Measurements from ENCODE around the gene KCNJ8. TPM values are rescaled to one million over a fixed set of nuclear protein-coding genes. Genes with fewer than 3 reads are reported as not detected.

Gene KCNJ8
- polyA plus RNA-seq, 4 donors: 19.3 to 22.8 (median 21.0) TPM

- DNase-seq (ENCODE audit: low read depth in 4 of 4, low spot score in 3 of 4): peak in 1 of 4 donors; percentile 54
Observed at GRCh38 chr12:21718944-21719650, 55.4 kb downstream of the KCNJ8 start.

- DNase-seq (ENCODE audit: low read depth in 4 of 4, low spot score in 3 of 4): no peak
Observed at GRCh38 chr12:21718403-21718802, 56.1 kb downstream of the KCNJ8 start.

DNA sequence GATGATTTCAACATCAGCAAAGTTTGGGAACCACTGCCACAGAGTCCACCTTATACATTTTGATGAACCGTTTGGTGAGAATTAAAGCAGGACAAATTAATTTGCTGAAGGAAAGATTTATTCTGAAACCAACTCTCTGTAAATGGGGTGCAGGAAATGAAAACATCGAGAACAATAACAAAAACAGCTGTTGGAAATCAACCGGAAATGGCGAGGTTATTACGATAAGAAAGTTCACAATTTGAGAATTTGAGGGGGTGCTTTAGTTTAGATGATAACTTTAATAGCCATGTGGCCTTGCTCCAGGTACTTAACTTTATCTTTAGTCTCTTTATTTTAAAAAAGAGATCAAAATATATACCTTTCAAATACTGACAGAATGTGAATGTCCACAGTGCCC is 56.7 kb downstream of the KCNJ8 start:
- DNase-seq (ENCODE audit: low read depth in 4 of 4, low spot score in 3 of 4): no peak

DNA sequence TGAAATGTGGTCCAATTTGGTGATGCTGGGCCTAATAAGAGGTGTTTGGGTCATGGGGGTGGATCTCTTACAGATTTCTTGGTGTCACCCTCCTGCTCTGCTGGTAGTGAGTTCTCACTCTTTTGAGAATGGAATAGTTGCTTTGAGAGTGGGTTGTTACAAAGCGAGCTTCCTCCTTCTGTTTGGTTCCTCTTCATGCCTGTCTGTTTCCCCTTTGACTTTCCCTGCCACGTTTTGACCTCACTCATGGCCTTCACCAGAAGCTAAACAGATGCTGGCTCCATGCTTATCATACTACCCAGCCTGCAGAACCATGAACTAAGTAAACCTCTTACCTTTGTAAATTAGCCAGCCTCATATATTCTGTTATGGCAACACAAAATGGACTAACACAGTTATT is 59.1 kb downstream of the KCNJ8 start:
- DNase-seq (ENCODE audit: low read depth in 4 of 4, low spot score in 3 of 4): no peak

Other genes starting within 250 kb of the KCNJ8 start
- gene SPX, start 248.4 kb downstream of the KCNJ8 start, polyA plus RNA-seq (ENCODE audit: insufficient read length in 4 of 4): 10 to 100 TPM; 13.5 to 22.9 (median 19.3) TPM
- gene GYS2, start 169.9 kb downstream of the KCNJ8 start, polyA plus RNA-seq (ENCODE audit: insufficient read length in 4 of 4): under 1 TPM in 1 of 4 donors, not detected in 3; 0.28 TPM
- 1,000 to 10,000 TPM; 1,491 to 1,595 (median 1,546) TPM for gene LDHB, start 116.9 kb downstream of the KCNJ8 start, polyA plus RNA-seq (ENCODE audit: insufficient read length in 4 of 4)
- 10 to 100 TPM; 18.0 to 26.8 (median 22.3) TPM for gene ABCC9, start 166.7 kb upstream of the KCNJ8 start, polyA plus RNA-seq (ENCODE audit: insufficient read length in 4 of 4)